Karpas-422 (cell line): ENCODE data around the gene GRIA2. TPM values are rescaled to one million over a fixed set of nuclear protein-coding genes. Genes with fewer than 3 reads are reported as not detected.

Experiments used
- DNase-seq: peaks from one replicate; pipeline ENCODE4 v3.0.0-alpha.2; 2015
- H2AFZ ChIP-seq: fragments of 200-600 bp; sonication (generic); 2 replicates; pipeline ENCODE4 v1.6.1; 2014; ENCODE audit warnings: antibody characterized with exemption, low read length, mixed read lengths
- H3K27ac ChIP-seq: fragments of 200-600 bp; sonication (generic); 2 replicates; pipeline ENCODE4 v1.5.1; 2014; ENCODE audit warnings: mild to moderate bottlenecking, low read length, moderate library complexity
- H3K27me3 ChIP-seq: fragments of 200-600 bp; sonication (generic); 2 replicates; pipeline ENCODE4 v1.6.1; 2014; ENCODE audit warnings: low read length, mixed read lengths
- H3K36me3 ChIP-seq: fragments of 200-600 bp; sonication (generic); 2 replicates; pipeline ENCODE4 v1.6.1; 2014; ENCODE audit warnings: low read length, mixed read lengths; ENCODE audit not compliant: insufficient read depth
- H3K4me1 ChIP-seq: fragments of 200-600 bp; sonication (generic); 2 replicates; pipeline ENCODE4 v1.6.1; 2014; ENCODE audit warnings: mild to moderate bottlenecking, low read length, mixed read lengths
- H3K4me2 ChIP-seq: fragments of 200-600 bp; sonication (generic); 2 replicates; pipeline ENCODE4 v1.6.1; 2014; ENCODE audit warnings: low read length, low read depth, mild to moderate bottlenecking; ENCODE audit not compliant: poor library complexity, severe bottlenecking
- H3K4me3 ChIP-seq: fragments of 200-600 bp; sonication (generic); 2 replicates; pipeline ENCODE4 v1.5.1; 2014; ENCODE audit warnings: mild to moderate bottlenecking, antibody characterized with exemption, low read length, mixed read lengths
- H3K79me2 ChIP-seq: fragments of 200-600 bp; sonication (generic); 2 replicates; pipeline ENCODE4 v1.6.1; 2014; ENCODE audit warnings: mild to moderate bottlenecking, low read length, mixed read lengths
- H3K9ac ChIP-seq: fragments of 200-600 bp; sonication (generic); 2 replicates; pipeline ENCODE4 v1.6.0; 2014; ENCODE audit warnings: low read length
- H3K9me2 ChIP-seq: fragments of 200-600 bp; sonication (generic), shearing (Covaris generic); replicated peaks from 2 replicates; pipeline ENCODE4 v1.6.0; 2014; ENCODE audit warnings: mild to moderate bottlenecking, low read length, moderate library complexity; ENCODE audit not compliant: insufficient read depth
- H3K9me3 ChIP-seq: fragments of 300-700, 200-600 bp; sonication (generic); 2 replicates; pipeline ENCODE4 v1.6.1; 2014; ENCODE audit warnings: low read length, mixed read lengths
- H4K20me1 ChIP-seq: fragments of 200-600 bp; sonication (generic); 2 replicates; pipeline ENCODE4 v1.6.1; 2014; ENCODE audit warnings: mild to moderate bottlenecking, antibody characterized with exemption, low read length, low read depth; ENCODE audit not compliant: insufficient read depth
- total RNA-seq: library from RNA; depleted of rRNA; stranded (reverse); fragments of >200 nt; shearing (Covaris generic); gene quantifications from 2 replicates; pipeline ENCODE4 v1.2.3, GENCODE V29; 2014; ENCODE audit warnings: low replicate concordance

GRIA2 gene
- total RNA-seq, 1 experiment from 2014 or later: not detected

GRCh38 chr4:157294575-157294974, 74.0 kb downstream of the GRIA2 start:
- no peaks in the 10 kb centered on the region for H4K20me1 ChIP-seq
- no peak overlapping the region for H3K4me3 ChIP-seq
- no peaks in the 10 kb centered on the region for H3K36me3 ChIP-seq
- H3K9me3 ChIP-seq: peaks cover 31% of the 10 kb centered on the region; the same call in 1 of the 2 replicates
- no peaks in the 10 kb centered on the region for H3K4me1 ChIP-seq
- H3K27ac ChIP-seq: no peak overlapping the region
- H2AFZ ChIP-seq: no peak overlapping the region
- H3K9ac ChIP-seq: no peak overlapping the region
- H3K79me2 ChIP-seq: no peaks in the 10 kb centered on the region
- H3K9me2 ChIP-seq: no peaks in the 10 kb centered on the region
- no peak for DNase-seq
- no peaks in the 10 kb centered on the region for H3K27me3 ChIP-seq
- H3K4me2 ChIP-seq: no peak overlapping the region

- peaks cover 20% of the 10 kb centered on the region for H3K9me3 ChIP-seq
- H3K4me3 ChIP-seq: no peak overlapping the region
- no peaks in the 10 kb centered on the region for H4K20me1 ChIP-seq
- no peak overlapping the region for H3K27ac ChIP-seq
- no peak overlapping the region for H3K4me2 ChIP-seq
- no peaks in the 10 kb centered on the region for H3K27me3 ChIP-seq
- H3K9me2 ChIP-seq: no peaks in the 10 kb centered on the region
- no peaks in the 10 kb centered on the region for H3K36me3 ChIP-seq
- H3K9ac ChIP-seq: no peak overlapping the region
- H3K4me1 ChIP-seq: no peaks in the 10 kb centered on the region
- DNase-seq: no peak
- no peak overlapping the region for H2AFZ ChIP-seq
- no peaks in the 10 kb centered on the region for H3K79me2 ChIP-seq
These were observed 80.2 kb downstream of the GRIA2 start for GRCh38 chr4:157300701-157301100.

DNA sequence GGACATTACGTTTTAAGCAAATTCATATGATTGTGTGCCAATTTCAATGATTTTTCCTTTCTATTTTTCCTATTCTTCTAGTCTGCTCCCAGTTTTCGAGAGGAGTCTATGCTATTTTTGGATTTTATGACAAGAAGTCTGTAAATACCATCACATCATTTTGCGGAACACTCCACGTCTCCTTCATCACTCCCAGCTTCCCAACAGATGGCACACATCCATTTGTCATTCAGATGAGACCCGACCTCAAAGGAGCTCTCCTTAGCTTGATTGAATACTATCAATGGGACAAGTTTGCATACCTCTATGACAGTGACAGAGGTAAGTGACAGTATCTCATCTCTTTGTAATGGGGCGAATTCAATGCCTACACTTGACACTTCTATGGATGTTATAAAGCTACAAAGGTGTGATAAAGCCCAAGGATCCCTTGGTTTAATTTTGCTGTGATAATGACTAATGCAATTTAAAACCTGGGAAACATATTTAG, 83.0 kb downstream of the GRIA2 start:
- H3K4me2 ChIP-seq: no peak overlapping the region
- H3K9ac ChIP-seq: no peak overlapping the region
- H3K9me2 ChIP-seq: no peaks in the 10 kb centered on the region
- no peak overlapping the region for H2AFZ ChIP-seq
- no peaks in the 10 kb centered on the region for H3K36me3 ChIP-seq
- no peak for DNase-seq
- H3K4me3 ChIP-seq: no peak overlapping the region
- H4K20me1 ChIP-seq: no peaks in the 10 kb centered on the region
- no peaks in the 10 kb centered on the region for H3K79me2 ChIP-seq
- H3K27me3 ChIP-seq: no peaks in the 10 kb centered on the region
- H3K27ac ChIP-seq: no peak overlapping the region
- H3K4me1 ChIP-seq: no peaks in the 10 kb centered on the region
- H3K9me3 ChIP-seq: peaks cover 17% of the 10 kb centered on the region

DNA sequence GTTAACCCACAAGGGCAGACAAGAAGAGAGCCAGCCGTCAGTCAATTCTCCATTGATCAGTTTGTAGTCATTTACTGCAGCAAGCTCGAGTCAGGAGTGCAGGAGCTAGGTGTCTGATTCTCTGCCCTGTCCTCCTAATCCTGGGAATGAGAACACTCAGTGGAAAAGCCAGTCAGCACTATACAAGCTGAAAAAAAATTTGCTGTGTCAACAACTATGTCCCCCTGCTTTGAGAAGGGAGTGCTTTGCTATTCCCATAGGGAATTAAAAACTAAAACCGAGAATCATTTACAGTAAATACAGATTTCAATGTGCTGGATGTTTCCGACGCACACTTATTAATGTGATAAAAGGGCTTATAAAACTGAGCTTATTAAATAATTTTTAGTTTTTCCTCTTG, 84.2 kb downstream of the GRIA2 start:
- H3K9ac ChIP-seq: no peak overlapping the region
- DNase-seq: no peak
- H3K4me1 ChIP-seq: no peaks in the 10 kb centered on the region
- H3K4me3 ChIP-seq: no peak overlapping the region
- H3K9me2 ChIP-seq: no peaks in the 10 kb centered on the region
- H3K4me2 ChIP-seq: no peak overlapping the region
- no peaks in the 10 kb centered on the region for H3K36me3 ChIP-seq
- H3K9me3 ChIP-seq: peaks cover 16% of the 10 kb centered on the region
- no peaks in the 10 kb centered on the region for H4K20me1 ChIP-seq
- H2AFZ ChIP-seq: no peak overlapping the region
- no peaks in the 10 kb centered on the region for H3K27me3 ChIP-seq
- no peak overlapping the region for H3K27ac ChIP-seq
- H3K79me2 ChIP-seq: no peaks in the 10 kb centered on the region

DNA sequence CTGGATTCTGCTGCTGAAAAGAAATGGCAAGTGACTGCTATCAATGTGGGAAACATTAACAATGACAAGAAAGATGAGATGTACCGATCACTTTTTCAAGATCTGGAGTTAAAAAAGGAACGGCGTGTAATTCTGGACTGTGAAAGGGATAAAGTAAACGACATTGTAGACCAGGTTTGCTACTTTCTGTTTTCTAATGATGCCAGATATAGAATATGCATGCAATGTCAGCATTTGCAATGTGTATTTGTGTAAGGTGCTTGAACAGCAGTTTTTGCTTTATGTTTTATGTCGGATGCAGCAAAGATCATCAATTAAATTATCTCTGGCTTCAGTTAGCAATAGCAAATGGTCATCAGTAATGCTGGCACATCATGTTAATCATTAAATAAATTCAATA, 92.2 kb downstream of the GRIA2 start:
- H3K9me3 ChIP-seq: peaks cover 34% of the 10 kb centered on the region
- DNase-seq: no peak
- no peaks in the 10 kb centered on the region for H3K36me3 ChIP-seq
- H4K20me1 ChIP-seq: no peaks in the 10 kb centered on the region
- no peak overlapping the region for H3K9ac ChIP-seq
- no peaks in the 10 kb centered on the region for H3K27me3 ChIP-seq
- no peaks in the 10 kb centered on the region for H3K4me1 ChIP-seq
- H2AFZ ChIP-seq: peak overlapping the region; percentile 53; the same call in 1 of the 2 replicates
- H3K4me3 ChIP-seq: no peak overlapping the region
- H3K9me2 ChIP-seq: no peaks in the 10 kb centered on the region
- no peaks in the 10 kb centered on the region for H3K79me2 ChIP-seq
- no peak overlapping the region for H3K27ac ChIP-seq
- no peak overlapping the region for H3K4me2 ChIP-seq

GRCh38 chr4:157314906-157315305, 94.4 kb downstream of the GRIA2 start:
- Histone ChIP-seq H3K9me2 (no peaks in the 10 kb centered on the region), H3K27ac (no peak overlapping the region), H3K4me1 (no peaks in the 10 kb centered on the region), H3K9me3 (peaks cover 39% of the 10 kb centered on the region), H3K36me3 (no peaks in the 10 kb centered on the region), H3K27me3 (no peaks in the 10 kb centered on the region), H4K20me1 (no peaks in the 10 kb centered on the region), H3K4me3 (no peak overlapping the region), H2AFZ (no peak overlapping the region), H3K9ac (no peak overlapping the region), H3K4me2 (no peak overlapping the region), H3K79me2 (no peaks in the 10 kb centered on the region)
- no peak for DNase-seq

GRCh38 chr4:157315968-157316367, 95.4 kb downstream of the GRIA2 start:
- H3K4me3 ChIP-seq: no peak overlapping the region
- H3K27me3 ChIP-seq: no peaks in the 10 kb centered on the region
- H4K20me1 ChIP-seq: no peaks in the 10 kb centered on the region
- no peaks in the 10 kb centered on the region for H3K4me1 ChIP-seq
- no peak overlapping the region for H3K4me2 ChIP-seq
- H2AFZ ChIP-seq: no peak overlapping the region
- H3K36me3 ChIP-seq: no peaks in the 10 kb centered on the region
- no peak overlapping the region for H3K27ac ChIP-seq
- no peak overlapping the region for H3K9ac ChIP-seq
- no peaks in the 10 kb centered on the region for H3K79me2 ChIP-seq
- H3K9me3 ChIP-seq: peaks cover 43% of the 10 kb centered on the region
- no peak for DNase-seq
- no peaks in the 10 kb centered on the region for H3K9me2 ChIP-seq

GRCh38 chr4:157320092-157320491, 99.6 kb downstream of the GRIA2 start:
- H3K36me3 ChIP-seq: no peaks in the 10 kb centered on the region
- no peaks in the 10 kb centered on the region for H3K4me1 ChIP-seq
- no peak overlapping the region for H3K27ac ChIP-seq
- no peaks in the 10 kb centered on the region for H3K79me2 ChIP-seq
- H3K9me3 ChIP-seq: peaks cover 49% of the 10 kb centered on the region
- no peaks in the 10 kb centered on the region for H3K9me2 ChIP-seq
- no peak overlapping the region for H2AFZ ChIP-seq
- H3K9ac ChIP-seq: no peak overlapping the region
- DNase-seq: no peak
- no peak overlapping the region for H3K4me3 ChIP-seq
- no peaks in the 10 kb centered on the region for H4K20me1 ChIP-seq
- H3K4me2 ChIP-seq: no peak overlapping the region
- H3K27me3 ChIP-seq: no peaks in the 10 kb centered on the region

- no peak for DNase-seq
- Histone ChIP-seq H2AFZ (no peak overlapping the region), H3K4me3 (no peak overlapping the region), H3K9me2 (no peaks in the 10 kb centered on the region), H4K20me1 (no peaks in the 10 kb centered on the region), H3K4me2 (no peak overlapping the region), H3K9me3 (peaks cover 44% of the 10 kb centered on the region), H3K9ac (no peak overlapping the region), H3K36me3 (no peaks in the 10 kb centered on the region), H3K4me1 (no peaks in the 10 kb centered on the region), H3K27me3 (no peaks in the 10 kb centered on the region), H3K79me2 (no peaks in the 10 kb centered on the region), H3K27ac (no peak overlapping the region)
These were observed 107.1 kb downstream of the GRIA2 start for GRCh38 chr4:157327666-157328065.
